GM23338 (cell line): ENCODE data around the gene NUB1. TPM values are rescaled to one million over a fixed set of nuclear protein-coding genes. Genes with fewer than 3 reads are reported as not detected.

Experiments used
- CTCF ChIP-seq, 2 experiments: fragments of 200-600 bp in 1 of 2; sonication (generic) in 1 of 2; conservative IDR thresholded peaks; 2 replicates each; pipeline versions ENCODE4 v1.5.1 to v1.6.1; 2016 to 2017; ENCODE audit warnings: antibody characterized with exemption in 2 of 2, low read depth in 2 of 2, mild to moderate bottlenecking in 2 of 2, moderate library complexity in 1 of 2
- EZH2 ChIP-seq: fragments of 200-600 bp; sonication (generic); IDR thresholded peaks from one replicate; pipeline ENCODE4 v1.8.0; 2017; ENCODE audit warnings: antibody characterized with exemption, mild to moderate bottlenecking, low read depth; ENCODE audit not compliant: unreplicated experiment
- EZH2phosphoT487 ChIP-seq: fragments of 200-600 bp; sonication (generic); IDR thresholded peaks from one replicate; pipeline ENCODE4 v1.8.1; 2018; ENCODE audit warnings: antibody characterized with exemption; ENCODE audit not compliant: unreplicated experiment
- JUNB ChIP-seq: IDR thresholded peaks from one replicate; pipeline ENCODE4 v1.6.1; 2016; ENCODE audit warnings: antibody characterized with exemption; ENCODE audit not compliant: unreplicated experiment
- STAT1 ChIP-seq: IDR thresholded peaks from one replicate; pipeline ENCODE4 v1.6.1; 2016; ENCODE audit warnings: antibody characterized with exemption; ENCODE audit not compliant: unreplicated experiment
- ZNF331 ChIP-seq: fragments of 250-450 bp; sonication (Bioruptor Pico); IDR thresholded peaks from 2 replicates; pipeline ENCODE4 v1.5.0; 2020; ENCODE audit warnings: low read depth, mild to moderate bottlenecking, moderate library complexity
- ZNF462 ChIP-seq: fragments of 250-450 bp; sonication (Bioruptor Pico); IDR thresholded peaks from 2 replicates; pipeline ENCODE4 v1.5.0; 2020; ENCODE audit warnings: mild to moderate bottlenecking, moderate library complexity
- polyA plus RNA-seq: library from polyadenylated mRNA; unstranded; fragments of >200 nt; fragmentation: Nextera tagmentation; extraction: Ambion mirVana; gene quantifications from 2 replicates; pipeline ENCODE4 v1.2.1, GENCODE V29; 2016
- total RNA-seq: library from RNA; depleted of rRNA; stranded (reverse); fragments of >200 nt; shearing (Covaris generic); gene quantifications from 2 replicates; pipeline ENCODE4 v1.2.3, GENCODE V29; 2014

NUB1 gene
- total and polyA plus RNA-seq, 2 experiments from 2014 or later: 31.8 to 42.3 TPM

- TF ChIP-seq ZNF462 (CRISPR knock-in tag) (no peak), JUNB (no peak), STAT1 (no peak), EZH2 (no peak), CTCF (conservative IDR thresholded peaks at IDR 0.05; ENCODE audit: low read depth in 2 of 2) (no peak), ZNF331 (CRISPR knock-in tag) (no peak), EZH2phosphoT487 (no peak)
Measured at GRCh38 chr7:151415375-151416105, 73.9 kb downstream of the NUB1 start (continued).
